Coronary artery (tissue), 2 donors: ENCODE measurements around the gene ARHGDIB.

Source experiments
- DNase-seq: peaks from one replicate; pipeline ENCODE4 v3.0.0-alpha.2; 2017; ENCODE audit warnings: low spot score
- H3K27ac ChIP-seq, 2 donors: fragments of 200-600 bp; sonication (generic); one replicate each; pipeline ENCODE4 v1.5.1; 2016 to 2019
- H3K4me3 ChIP-seq: fragments of 200-600 bp; sonication (generic); 2 replicates; pipeline ENCODE4 v1.5.1; 2016; ENCODE audit warnings: mild to moderate bottlenecking, moderate library complexity
- TF ChIP-seq, protein P1 (sequence below): fragments of 200-600 bp; sonication (generic); IDR thresholded peaks from one replicate; pipeline ENCODE4 v1.5.1; 2019; ENCODE audit warnings: antibody characterized with exemption

Gene ARHGDIB

DNA sequence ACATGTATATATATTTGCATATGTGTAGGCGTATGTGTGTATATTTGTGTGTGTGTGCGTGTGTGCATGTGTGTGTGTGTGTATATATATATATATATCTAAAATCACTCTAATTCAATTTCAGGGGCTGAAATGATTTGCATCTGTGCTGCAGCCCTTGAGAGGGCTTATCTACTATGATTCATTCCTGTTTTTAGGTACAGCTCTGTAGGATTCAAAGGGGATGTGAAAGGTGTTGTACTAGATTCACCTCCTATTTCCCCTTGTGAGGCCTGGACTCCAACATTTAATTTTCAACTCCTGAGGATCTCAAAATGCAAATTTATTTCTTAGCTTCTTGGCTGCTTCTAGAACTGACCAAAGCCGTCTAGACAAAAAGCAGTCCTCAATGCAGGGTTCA, 34.1 kb downstream of the ARHGDIB start:
- no peak for DNase-seq
- no peak overlapping the region for H3K4me3 ChIP-seq
- TF ChIP-seq, protein P1, sequence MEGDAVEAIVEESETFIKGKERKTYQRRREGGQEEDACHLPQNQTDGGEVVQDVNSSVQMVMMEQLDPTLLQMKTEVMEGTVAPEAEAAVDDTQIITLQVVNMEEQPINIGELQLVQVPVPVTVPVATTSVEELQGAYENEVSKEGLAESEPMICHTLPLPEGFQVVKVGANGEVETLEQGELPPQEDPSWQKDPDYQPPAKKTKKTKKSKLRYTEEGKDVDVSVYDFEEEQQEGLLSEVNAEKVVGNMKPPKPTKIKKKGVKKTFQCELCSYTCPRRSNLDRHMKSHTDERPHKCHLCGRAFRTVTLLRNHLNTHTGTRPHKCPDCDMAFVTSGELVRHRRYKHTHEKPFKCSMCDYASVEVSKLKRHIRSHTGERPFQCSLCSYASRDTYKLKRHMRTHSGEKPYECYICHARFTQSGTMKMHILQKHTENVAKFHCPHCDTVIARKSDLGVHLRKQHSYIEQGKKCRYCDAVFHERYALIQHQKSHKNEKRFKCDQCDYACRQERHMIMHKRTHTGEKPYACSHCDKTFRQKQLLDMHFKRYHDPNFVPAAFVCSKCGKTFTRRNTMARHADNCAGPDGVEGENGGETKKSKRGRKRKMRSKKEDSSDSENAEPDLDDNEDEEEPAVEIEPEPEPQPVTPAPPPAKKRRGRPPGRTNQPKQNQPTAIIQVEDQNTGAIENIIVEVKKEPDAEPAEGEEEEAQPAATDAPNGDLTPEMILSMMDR: no peak
- no peak overlapping the region for H3K27ac ChIP-seq

DNA sequence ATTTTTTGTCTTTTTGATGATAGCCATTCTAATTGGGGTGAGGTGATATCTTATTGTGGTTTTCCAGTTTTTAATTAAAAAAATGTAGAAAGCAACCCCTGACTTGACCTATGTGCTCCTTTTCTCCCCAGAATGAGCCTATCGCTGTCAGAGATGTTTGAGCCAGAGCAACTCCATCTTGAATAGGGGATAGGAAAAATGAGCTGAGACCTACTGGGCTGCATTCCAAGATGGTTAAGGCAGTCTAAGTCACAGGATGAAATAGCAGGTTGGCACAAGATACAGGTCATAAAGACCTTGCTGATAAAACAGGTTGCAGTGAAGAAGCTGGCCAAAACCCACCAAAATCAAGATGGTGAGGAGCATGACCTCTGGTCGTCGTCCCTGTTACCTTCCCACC, 36.9 kb downstream of the ARHGDIB start:
- TF ChIP-seq, protein P1: no peak
- no peak overlapping the region for H3K4me3 ChIP-seq
- DNase-seq: no peak

DNA sequence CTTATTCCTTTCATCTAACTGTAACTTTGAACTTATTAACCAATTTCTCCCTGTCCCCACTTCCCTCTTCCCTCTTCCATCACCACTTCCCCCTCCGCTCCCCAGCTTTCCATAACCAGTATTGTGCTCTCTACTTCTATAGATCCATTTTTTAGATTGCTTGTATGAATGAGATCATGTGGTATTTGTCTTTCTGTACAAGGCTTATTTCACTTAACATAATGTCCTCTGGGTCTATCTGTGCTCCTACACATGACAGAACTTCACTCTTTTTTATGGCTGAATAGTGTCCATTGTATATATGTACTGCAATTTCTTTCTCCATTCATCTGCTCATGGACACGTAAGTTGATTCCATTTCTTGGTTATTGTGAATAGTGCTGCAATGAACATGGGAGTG, 37.5 kb downstream of the ARHGDIB start:
- Histone ChIP-seq H3K4me3 (no peak overlapping the region), H3K27ac (no peak overlapping the region)
- TF ChIP-seq, protein P1: no peak
- DNase-seq: no peak

More for the DNA sequence above, 36.9 kb downstream of the ARHGDIB start:
- no peak overlapping the region for H3K27ac ChIP-seq

DNA sequence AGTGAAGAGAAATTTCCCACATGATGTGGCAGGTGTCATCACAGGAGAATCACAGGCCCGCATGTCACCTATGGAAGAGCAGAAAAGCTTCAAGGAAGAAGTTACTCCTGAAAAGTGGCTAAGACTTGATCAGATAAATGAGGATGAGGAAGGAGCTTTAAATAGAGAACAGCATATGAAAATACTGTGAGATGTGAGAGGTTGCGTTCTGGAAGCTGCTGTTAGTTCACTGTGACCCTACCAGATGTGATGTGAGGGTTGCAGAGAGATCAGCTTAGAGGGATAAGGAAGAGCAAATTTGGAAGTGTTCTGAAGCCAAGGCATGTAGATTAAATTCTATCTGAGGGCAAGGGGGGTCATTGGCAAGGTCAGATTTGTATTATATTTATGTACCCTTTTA, 40.2 kb downstream of the ARHGDIB start:
- TF ChIP-seq, protein P1: no peak
- Histone ChIP-seq H3K27ac (no peak overlapping the region), H3K4me3 (no peak overlapping the region)
- DNase-seq: no peak

DNA sequence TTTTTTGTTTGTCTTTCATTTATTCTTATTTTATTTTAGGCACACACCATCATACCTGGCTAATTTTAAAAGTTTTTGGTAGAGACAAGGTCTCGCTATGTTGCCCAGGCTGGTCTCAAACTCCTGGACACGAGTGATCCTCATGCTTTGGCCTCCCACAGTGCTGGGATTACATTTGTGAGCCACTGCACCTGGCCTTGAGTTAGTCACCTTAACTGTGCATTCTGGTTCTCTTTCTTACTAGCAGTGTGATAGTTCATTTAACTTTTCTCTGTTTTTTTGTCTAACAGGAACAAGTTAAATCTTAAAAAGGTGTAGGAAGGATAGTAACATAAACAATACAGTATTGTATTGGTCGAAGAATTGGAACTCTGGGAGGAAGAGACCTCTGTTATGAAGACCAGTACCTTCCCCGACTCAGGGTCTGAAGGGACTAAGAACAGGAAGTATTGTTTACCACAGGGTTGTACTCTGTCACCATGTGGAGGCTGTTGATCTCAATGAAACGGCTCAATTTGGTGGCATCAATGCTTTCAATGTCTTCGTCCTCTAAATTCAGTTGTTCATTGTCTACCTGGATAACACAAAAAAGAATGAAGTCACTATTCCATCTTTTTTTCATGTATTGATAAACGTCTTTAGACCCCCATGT, 40.8 kb downstream of the ARHGDIB start:
- DNase-seq: no peak
- Histone ChIP-seq H3K27ac (no peak overlapping the region), H3K4me3 (no peak overlapping the region)
- TF ChIP-seq, protein P1: no peak

DNA sequence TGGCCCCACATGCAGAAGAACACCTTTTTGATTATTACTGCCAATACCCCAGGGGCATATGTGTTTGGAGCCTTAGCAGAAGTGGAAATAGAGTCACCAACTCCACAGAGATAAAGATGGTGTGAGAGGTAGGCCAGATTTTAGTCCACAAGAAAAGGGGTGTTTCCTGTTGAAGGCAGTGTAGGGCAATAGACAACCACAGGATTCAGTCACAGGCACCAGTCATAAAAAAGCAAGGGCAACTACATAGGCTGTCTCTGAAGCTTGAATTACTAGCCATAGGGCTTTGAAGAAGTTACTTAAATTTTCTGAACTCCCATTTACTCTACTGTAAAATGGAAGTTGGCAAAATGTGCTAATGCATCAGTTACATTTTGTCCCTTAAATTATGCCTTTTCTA, 41.9 kb downstream of the ARHGDIB start:
- H3K4me3 ChIP-seq: no peak overlapping the region
- no peak for DNase-seq
- H3K27ac ChIP-seq: no peak overlapping the region
- TF ChIP-seq, protein P1: no peak

DNA sequence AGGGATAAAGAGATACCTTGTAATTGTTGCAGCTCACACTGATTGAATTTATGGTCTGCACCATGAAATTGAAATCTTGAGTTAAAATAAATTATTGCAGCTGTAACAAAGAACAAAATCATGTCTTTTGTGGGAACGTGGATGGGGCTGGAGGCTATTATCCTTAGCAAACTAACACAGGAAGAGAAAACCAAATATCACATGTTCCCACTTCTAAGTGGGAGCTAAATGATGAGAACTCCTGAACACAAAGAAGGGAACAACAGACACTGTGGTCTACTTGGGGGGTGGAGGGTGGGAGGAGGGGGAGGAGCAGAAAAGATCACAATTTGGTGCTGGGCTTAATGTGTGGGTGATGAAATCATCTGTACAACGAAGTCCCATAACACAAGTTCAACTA, 45.7 kb downstream of the ARHGDIB start:
- no peak overlapping the region for H3K4me3 ChIP-seq
- H3K27ac ChIP-seq: no peak overlapping the region
- TF ChIP-seq, protein P1: no peak
- no peak for DNase-seq
